PC-3 (cell line): ENCODE measurements around the gene CRX. TPM values are rescaled to one million over a fixed set of nuclear protein-coding genes. Genes with fewer than 3 reads are reported as not detected.
"Not testable (repeated sequence)": the region's sequence is repeated elsewhere in the genome, so short reads cannot be mapped to it uniquely, and the experiment has no call there.

Experiments
- ATAC-seq: fragments of 200-7000 bp; cut with Tn5 transposase; 2 replicates; pipeline ENCODE4 v1.9.1; 2020; ENCODE audit warnings: mild to moderate bottlenecking, moderate library complexity
- BruUV-seq: library from RNA; stranded (reverse); fragments of 400-500 nt; replicated peaks from 2 replicates; lab custom pipeline; 2021; lab: Mats Ljungman, UMichigan
- CTCF ChIA-PET: fragments of 300-600 bp; sonication (Branson Sonifier 250); formaldehyde crosslinking; loops from one replicate; lab custom pipeline; 2022; ENCODE audit warnings: antibody characterized with exemption; lab: Charles Lee
- POLR2A ChIA-PET: fragments of 300-600 bp; sonication (Branson Sonifier 250); formaldehyde crosslinking; loops from one replicate; lab custom pipeline; 2022; ENCODE audit warnings: antibody characterized with exemption; ENCODE audit not compliant: unreplicated experiment; lab: Charles Lee
- DNase-seq: peaks from one replicate; pipeline ENCODE4 v3.0.0-alpha.2; 2015
- H2AFZ ChIP-seq: fragments of 300-600 bp; sonication (generic); 2 replicates; pipeline ENCODE4 v1.6.0; 2016; ENCODE audit warnings: antibody characterized with exemption, low read length
- H3F3A ChIP-seq: fragments of 300-600 bp; sonication (generic); one replicate; pipeline ENCODE4 v1.6.0; 2017; ENCODE audit warnings: antibody characterized with exemption, low read length, control low read depth, mild to moderate bottlenecking; ENCODE audit not compliant: unreplicated experiment
- H3K27ac ChIP-seq: fragments of 300-600 bp; sonication (generic); 2 replicates; pipeline ENCODE4 v1.5.1; 2016; ENCODE audit warnings: mild to moderate bottlenecking, low read length
- H3K27me3 ChIP-seq: fragments of 300-600 bp; sonication (generic); 2 replicates; pipeline ENCODE4 v1.6.1; 2016; ENCODE audit warnings: low read length, mixed read lengths
- H3K36me3 ChIP-seq: fragments of 300-600 bp; sonication (generic); 2 replicates; pipeline ENCODE4 v1.6.1; 2016; ENCODE audit warnings: low read depth, mixed run types, low read length, mixed read lengths
- H3K4me1 ChIP-seq: fragments of 300-600 bp; sonication (generic); 2 replicates; pipeline ENCODE4 v1.5.1; 2016; ENCODE audit warnings: low read length; ENCODE audit not compliant: insufficient read depth
- H3K4me2 ChIP-seq: fragments of 300-600 bp; sonication (generic); 2 replicates; pipeline ENCODE4 v1.6.0; 2016; ENCODE audit warnings: low read length
- H3K4me3 ChIP-seq: fragments of 300-600 bp; sonication (generic); 2 replicates; pipeline ENCODE4 v1.5.1; 2016; ENCODE audit warnings: mild to moderate bottlenecking, low read length, mixed read lengths
- H3K79me2 ChIP-seq: fragments of 300-600 bp; sonication (generic); 2 replicates; pipeline ENCODE4 v1.6.1; 2017; ENCODE audit warnings: low read length, mixed read lengths
- H3K9ac ChIP-seq: fragments of 300-600 bp; sonication (generic); 2 replicates; pipeline ENCODE4 v1.6.0; 2016; ENCODE audit warnings: mild to moderate bottlenecking, low read length
- H3K9me2 ChIP-seq: fragments of 300-600 bp; sonication (generic); replicated peaks from 2 replicates; pipeline ENCODE4 v1.6.1; 2016; ENCODE audit warnings: mixed run types, low read length, mixed read lengths
- H3K9me3 ChIP-seq: fragments of 300-600 bp; sonication (generic); 2 replicates; pipeline ENCODE4 v1.6.1; 2016; ENCODE audit warnings: low read length, mixed read lengths
- H4K20me1 ChIP-seq: fragments of 300-600 bp; sonication (generic); 2 replicates; pipeline ENCODE4 v1.6.1; 2016; ENCODE audit warnings: low read length, mixed read lengths
- EZH2 ChIP-seq: fragments of 300-600 bp; sonication (generic); IDR thresholded peaks from one replicate; pipeline ENCODE4 v1.6.1; 2017; ENCODE audit warnings: antibody characterized with exemption, mild to moderate bottlenecking, low read length; ENCODE audit not compliant: unreplicated experiment
- EZH2phosphoT487 ChIP-seq: fragments of 300-600 bp; sonication (generic); IDR thresholded peaks from 2 replicates; pipeline ENCODE4 v1.6.1; 2018; ENCODE audit warnings: mild to moderate bottlenecking, antibody characterized with exemption, low read length, borderline replicate concordance
- intact Hi-C: fragments of 100-400 bp; cut with micrococcal nuclease; formaldehyde crosslinking; loops from 2 replicates; pipeline ENCODE4 v1.9.0; 2023
- total RNA-seq: library from RNA; depleted of rRNA; stranded (reverse); fragments of >200 nt; gene quantifications from 2 replicates; pipeline ENCODE4 v1.2.3, GENCODE V29; 2014
- TF ChIP-seq, protein P1 (sequence below): fragments of 300-600 bp; sonication (generic); conservative IDR thresholded peaks from 2 replicates; pipeline ENCODE4 v1.5.1; 2017; ENCODE audit warnings: antibody characterized with exemption, low read depth, mild to moderate bottlenecking, low read length

The CRX gene
- total RNA-seq, 1 experiment from 2014 or later = not detected

DNA sequence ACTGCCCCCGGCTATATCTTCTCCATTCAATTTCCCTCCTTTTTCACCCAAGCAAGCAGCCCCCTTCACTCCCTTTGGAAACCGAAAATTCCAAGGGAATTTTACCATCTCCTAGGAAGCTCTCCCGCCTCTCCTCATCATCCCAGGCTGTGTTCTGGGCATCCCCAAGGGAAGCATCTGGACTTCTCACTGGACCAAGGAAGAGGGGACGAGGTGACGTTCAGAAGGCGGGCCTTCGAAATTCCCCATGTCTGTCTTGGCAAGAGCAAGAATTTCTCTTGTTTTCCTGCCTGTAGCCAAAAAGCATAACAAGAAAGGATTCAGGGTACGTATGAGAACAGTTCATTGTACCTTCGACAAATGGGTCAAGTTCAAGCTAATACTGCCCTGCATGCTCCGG is 43.4 kb downstream of the CRX start:
- no peak for ATAC-seq
- no peak overlapping the region for H2AFZ ChIP-seq
- intact Hi-C loops = no loop called here

DNA sequence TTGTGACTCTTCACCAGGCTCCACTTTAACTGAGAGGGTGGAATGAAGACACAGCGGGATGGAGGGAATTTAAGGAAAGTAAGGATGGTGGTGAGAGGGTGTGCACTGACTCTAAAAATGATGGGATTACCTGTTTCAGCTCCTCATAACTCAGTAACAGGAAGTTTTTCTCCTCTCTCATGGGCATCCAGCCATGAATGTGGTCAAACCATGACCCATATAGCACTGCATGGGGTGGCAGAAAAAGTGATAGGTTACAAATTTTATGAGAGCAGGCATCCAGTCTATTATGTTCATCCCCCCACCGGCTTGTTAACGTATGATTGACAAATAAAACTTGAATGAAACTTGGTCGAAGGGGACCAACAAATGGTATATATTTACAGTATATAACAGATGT is 57.2 kb downstream of the CRX start:
- H3K4me1 ChIP-seq = no peaks in the 10 kb centered on the region
- H3K27ac ChIP-seq = no peak overlapping the region
- no peaks in the 10 kb centered on the region for H3K36me3 ChIP-seq
- intact Hi-C loops = no loop called here
- CTCF ChIA-PET = no interaction called here
- no peak overlapping the region for H3K4me3 ChIP-seq
- H3K9me2 ChIP-seq = no peaks in the 10 kb centered on the region
- POLR2A ChIA-PET = no interaction called here
- peaks cover 11% of the 10 kb centered on the region for H3K27me3 ChIP-seq
- no peak overlapping the region for H3K4me2 ChIP-seq
- no peaks in the 10 kb centered on the region for H3K9me3 ChIP-seq
- no TSS peak for BruUV-seq
- no peak overlapping the region for H2AFZ ChIP-seq
- no peak overlapping the region for H3K9ac ChIP-seq
- H4K20me1 ChIP-seq = no peaks in the 10 kb centered on the region
- no peak for DNase-seq
- ATAC-seq = no peak
- H3K79me2 ChIP-seq = no peaks in the 10 kb centered on the region
- H3F3A ChIP-seq = no peaks in the 10 kb centered on the region
- TF ChIP-seq, protein P1, sequence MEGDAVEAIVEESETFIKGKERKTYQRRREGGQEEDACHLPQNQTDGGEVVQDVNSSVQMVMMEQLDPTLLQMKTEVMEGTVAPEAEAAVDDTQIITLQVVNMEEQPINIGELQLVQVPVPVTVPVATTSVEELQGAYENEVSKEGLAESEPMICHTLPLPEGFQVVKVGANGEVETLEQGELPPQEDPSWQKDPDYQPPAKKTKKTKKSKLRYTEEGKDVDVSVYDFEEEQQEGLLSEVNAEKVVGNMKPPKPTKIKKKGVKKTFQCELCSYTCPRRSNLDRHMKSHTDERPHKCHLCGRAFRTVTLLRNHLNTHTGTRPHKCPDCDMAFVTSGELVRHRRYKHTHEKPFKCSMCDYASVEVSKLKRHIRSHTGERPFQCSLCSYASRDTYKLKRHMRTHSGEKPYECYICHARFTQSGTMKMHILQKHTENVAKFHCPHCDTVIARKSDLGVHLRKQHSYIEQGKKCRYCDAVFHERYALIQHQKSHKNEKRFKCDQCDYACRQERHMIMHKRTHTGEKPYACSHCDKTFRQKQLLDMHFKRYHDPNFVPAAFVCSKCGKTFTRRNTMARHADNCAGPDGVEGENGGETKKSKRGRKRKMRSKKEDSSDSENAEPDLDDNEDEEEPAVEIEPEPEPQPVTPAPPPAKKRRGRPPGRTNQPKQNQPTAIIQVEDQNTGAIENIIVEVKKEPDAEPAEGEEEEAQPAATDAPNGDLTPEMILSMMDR = no peak
- no peak for TF ChIP-seq EZH2
- no peak for TF ChIP-seq EZH2phosphoT487

More for the DNA sequence above, 43.4 kb downstream of the CRX start:
- Histone ChIP-seq H3K27me3 (no peaks in the 10 kb centered on the region), H3K36me3 (no peaks in the 10 kb centered on the region; the same call in 1 of the 2 replicates), H3K9me2 (no peaks in the 10 kb centered on the region), H3K79me2 (no peaks in the 10 kb centered on the region), H3K4me2 (no peak overlapping the region), H3F3A (no peaks in the 10 kb centered on the region), H3K4me3 (no peak overlapping the region), H3K9me3 (no peaks in the 10 kb centered on the region), H3K9ac (no peak overlapping the region), H4K20me1 (no peaks in the 10 kb centered on the region), H3K4me1 (no peaks in the 10 kb centered on the region), H3K27ac (no peak overlapping the region)
- no TSS peak for BruUV-seq
- TF ChIP-seq, protein P1 = no peak
- TF ChIP-seq EZH2 = no peak
- no peak for TF ChIP-seq EZH2phosphoT487
- no peak for DNase-seq
- CTCF ChIA-PET = no interaction called here
- POLR2A ChIA-PET = no interaction called here

DNA sequence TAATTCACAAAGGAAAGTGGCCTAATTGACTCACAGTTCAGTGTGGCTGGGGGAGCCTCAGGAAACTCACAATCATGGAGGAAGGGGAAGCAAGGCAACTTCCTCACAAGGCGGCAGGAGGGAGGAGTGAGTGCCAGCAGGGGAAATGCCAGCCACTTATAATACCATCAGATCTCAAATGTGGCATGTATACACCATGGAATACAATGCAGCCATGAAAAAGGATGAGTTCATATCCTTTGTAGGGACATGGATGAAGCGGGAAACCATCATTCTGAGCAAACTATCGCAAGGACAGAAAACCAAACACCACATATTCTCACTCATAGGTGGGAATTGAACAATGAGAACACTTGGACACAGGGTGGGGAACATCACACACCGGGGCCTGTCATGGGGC is 57.6 kb downstream of the CRX start:
- ATAC-seq, POLR2A ChIA-PET, intact Hi-C loops, H3K9me3 ChIP-seq, H4K20me1 ChIP-seq, H3K79me2 ChIP-seq, H3K36me3 ChIP-seq, H3K4me3 ChIP-seq, DNase-seq, H3F3A ChIP-seq, H3K27ac ChIP-seq, H3K4me1 ChIP-seq, H3K9ac ChIP-seq, H3K27me3 ChIP-seq, H2AFZ ChIP-seq, BruUV-seq, CTCF ChIA-PET, H3K9me2 ChIP-seq, H3K4me2 ChIP-seq: not testable (repeated sequence)
